GM21786 (cell line): Measurements from ENCODE around the gene AGAP2.
"Not testable (repeated sequence)": the region's sequence is repeated elsewhere in the genome, so short reads cannot be mapped to it uniquely, and the experiment has no call there.

ENCODE experiments used
- ATAC-seq: cut with Tn5 transposase; IDR thresholded peaks from one replicate; pipeline ENCODE4 v1.9.1; 2021; ENCODE audit not compliant: unreplicated experiment

AGAP2 gene

GRCh38 chr12:57707250-57707649 lies 31.3 kb downstream of the AGAP2 start:
- ATAC-seq = no peak

DNA sequence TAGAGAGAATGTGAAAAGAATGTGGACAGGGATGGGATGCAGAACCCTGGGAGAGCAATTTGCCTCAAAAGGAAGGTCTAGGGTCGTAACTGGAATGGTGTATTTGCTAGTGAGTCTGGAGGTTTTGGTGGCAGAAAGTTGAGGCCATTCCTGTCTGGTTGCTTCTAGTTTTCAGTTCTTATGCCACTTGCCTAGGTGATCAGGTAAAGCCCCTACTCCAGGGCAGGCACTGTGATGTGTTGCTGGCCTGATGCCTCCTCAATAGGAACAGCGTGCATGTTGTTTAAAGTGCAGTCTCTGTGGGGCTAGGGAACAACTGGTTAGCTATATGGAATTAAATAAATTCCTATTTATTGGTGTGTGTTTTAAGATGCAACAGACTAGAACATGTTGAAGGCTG lies 38.2 kb downstream of the AGAP2 start:
- ATAC-seq = no peak

DNA sequence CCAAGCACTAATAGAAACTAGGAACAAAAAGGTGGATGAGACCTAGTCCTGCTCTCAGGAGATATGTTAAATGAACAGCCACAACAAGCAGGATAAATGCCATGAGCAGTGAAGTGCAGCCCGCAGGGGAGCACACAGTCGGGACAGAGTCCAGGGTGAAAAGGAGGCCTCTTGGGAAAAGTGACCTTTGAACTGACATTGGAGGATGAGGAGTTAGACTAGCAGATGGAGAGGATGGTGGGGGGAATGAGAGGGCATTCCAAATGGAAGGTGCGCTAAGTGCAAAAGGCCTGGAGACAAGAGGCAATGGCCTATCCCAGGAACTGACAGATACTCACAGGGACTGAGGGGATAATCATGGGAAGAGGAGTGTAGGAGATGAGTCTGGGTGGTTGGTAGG lies 40.1 kb downstream of the AGAP2 start:
- no peak for ATAC-seq

GRCh38 chr12:57697076-57697475 lies 41.5 kb downstream of the AGAP2 start:
- ATAC-seq = no peak

GRCh38 chr12:57695770-57696432 lies 42.6 kb downstream of the AGAP2 start:
- no peak for ATAC-seq

DNA sequence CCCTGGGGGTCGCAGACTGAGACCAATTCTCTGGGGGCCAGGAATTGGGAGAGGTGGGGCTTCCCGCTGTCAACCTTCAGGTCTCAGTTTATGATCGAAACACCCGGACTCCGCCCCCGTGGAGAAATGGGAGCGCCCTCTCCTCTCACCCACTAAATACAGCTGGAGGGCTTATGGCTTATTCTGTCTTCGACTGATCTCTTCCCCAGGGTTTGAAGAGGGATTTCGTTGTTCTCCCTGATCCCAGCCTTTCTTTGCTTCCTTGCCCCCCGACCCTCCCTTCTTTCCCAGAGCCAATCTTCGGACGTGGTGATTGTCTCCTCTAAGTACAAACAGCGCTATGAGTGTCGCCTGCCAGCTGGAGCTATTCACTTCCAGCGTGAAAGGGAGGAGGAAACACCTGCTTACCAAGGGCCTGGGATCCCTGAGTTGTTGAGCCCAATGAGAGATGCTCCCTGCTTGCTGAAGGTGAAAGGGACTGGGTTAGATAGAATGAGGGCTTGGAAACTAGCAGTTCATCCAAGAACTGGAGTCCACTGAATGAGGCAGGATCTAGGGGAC lies 44.0 kb downstream of the AGAP2 start:
- no peak for ATAC-seq

DNA sequence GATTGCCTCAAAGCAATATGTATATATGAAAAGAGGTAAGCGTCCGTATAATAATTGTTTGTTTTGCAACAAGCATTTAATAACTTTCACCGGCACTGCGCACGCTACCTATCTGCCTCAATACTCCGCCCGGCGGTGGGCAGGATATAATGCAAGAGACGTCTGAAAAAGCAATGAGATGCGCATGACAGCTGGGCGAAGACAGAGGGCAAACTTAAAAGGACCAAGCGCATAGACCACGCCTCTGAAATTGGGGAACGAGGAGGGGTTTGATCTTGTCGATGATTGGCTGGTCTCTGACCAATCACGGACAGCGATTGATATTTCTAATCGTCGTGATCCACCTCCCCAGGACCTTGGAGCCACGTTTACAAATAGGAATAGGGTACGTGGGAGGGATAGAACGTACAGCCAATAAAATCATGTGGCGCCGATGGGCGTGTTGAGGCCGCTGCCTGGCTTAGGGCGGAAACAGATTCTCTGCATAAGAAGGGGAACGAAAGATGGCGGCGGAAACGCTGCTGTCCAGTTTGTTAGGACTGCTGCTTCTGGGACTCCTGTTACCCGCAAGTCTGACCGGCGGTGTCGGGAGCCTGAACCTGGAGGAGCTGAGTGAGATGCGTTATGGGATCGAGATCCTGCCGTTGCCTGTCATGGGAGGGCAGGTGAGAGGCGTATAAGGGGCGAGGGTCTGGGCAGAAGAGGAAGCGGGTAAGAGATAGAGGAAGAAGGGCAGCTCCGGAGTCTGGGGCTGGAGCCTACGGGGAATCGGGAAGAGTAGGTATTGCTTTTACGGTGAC lies 44.7 kb downstream of the AGAP2 start, which contains the start of gene OS9:
Gene OS9 (plus strand): TSS at position 474 of the 800 bp plus-strand sequence. CDS start 30 bp downstream, at position 504.
- peak; percentile 97 for ATAC-seq

GRCh38 chr12:57693317-57693658 lies 45.3 kb downstream of the AGAP2 start:
- ATAC-seq = no peak

- ATAC-seq = no peak
These were observed 46.0 kb downstream of the AGAP2 start for GRCh38 chr12:57692500-57692899.

DNA sequence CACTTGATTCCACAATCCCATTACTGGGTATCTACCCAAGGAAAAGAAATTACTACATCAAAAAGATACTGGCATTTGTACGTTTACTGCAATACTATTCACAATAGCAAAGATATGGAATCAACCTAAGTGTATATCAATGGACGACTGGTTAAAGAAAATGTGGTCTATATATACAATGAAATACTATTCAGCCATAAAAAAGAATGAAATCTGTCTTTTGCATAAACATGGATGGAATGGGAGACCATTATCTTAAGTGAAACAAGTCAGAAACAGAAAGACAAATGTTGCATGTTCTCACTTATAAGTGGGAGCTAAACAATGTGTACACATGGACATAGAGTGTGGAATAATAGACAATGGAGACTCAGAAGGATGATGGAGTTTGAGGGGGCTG lies 49.6 kb downstream of the AGAP2 start:
- ATAC-seq = no peak

DNA sequence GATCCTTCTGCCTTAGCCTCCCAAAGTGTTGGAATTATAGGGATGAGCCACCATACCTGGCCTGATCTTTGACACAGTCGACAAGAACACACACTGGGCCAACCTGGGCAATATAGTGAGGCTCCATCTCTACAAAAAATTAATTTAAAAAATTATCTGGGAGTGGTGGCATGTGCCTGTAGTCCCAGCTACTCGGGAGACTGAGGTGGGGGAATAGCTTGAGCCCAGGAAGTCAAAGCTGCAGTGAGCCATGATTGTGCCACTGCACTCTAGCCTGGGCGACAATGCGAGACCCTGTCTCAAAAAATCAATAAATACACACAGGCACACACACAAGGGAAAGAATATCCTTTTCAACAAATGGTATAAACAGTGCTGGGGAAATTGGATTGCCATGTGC lies 50.7 kb downstream of the AGAP2 start:
- ATAC-seq = no peak

DNA sequence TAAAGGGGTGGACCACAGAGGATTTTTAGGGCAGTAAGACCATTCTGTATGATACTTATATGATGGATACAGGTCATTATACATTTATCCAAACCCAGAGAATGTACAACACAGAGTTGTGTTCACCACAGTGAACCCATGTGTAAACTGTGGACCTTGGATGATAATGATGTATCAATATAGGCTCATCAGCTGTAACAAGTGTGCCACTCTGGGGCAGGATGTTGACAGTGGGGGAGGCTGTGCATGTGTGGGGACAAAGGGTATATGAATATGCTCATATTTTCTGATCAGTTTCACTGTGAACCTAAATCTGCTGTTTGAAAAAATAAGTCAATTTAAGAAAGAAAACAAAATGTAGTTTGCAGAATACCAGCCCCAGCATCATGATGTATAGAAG lies 58.8 kb downstream of the AGAP2 start:
- no peak for ATAC-seq

DNA sequence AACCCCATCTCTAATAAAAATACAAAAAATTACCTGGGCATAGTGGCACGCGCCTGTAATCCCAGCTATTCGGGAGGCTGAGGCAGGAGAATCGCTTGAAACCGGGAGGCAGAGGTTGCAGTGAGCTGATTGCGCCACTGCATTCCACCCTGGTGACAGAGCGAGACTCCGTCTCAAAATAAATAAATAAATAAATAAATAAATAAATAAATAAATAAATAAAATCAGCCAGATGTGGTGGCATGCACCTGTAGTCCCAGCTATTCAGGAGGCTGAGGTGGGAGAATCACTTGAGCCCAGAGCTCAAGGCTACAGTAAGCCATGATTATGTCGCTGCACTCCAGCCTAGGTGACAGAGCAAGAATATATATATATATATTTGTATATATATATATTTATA lies 60.6 kb downstream of the AGAP2 start:
- not testable (repeated sequence) for ATAC-seq

GRCh38 chr12:57674691-57675090 lies 63.9 kb downstream of the AGAP2 start:
- no peak for ATAC-seq
